ENCODE measurements around the gene PLXNA2.

GRCh38 chr1:208241512-208241911 lies 2.7 kb downstream of the PLXNA2 start:
- TF ChIP-seq GATA2 (IDR thresholded peaks at IDR 0.05; ENCODE audit: low read depth, low read length): no peak
- TF ChIP-seq GATA3 (IDR thresholded peaks at IDR 0.05; ENCODE audit: low read depth, low read length): no peak
